ENCODE results near the gene TBX1.

Gene TBX1

GRCh38 chr22:19797086-19798002, 36.8 kb downstream of the TBX1 start:
- DNase-seq (ENCODE audit: low read depth in 3 of 3, low spot score in 1 of 3), result no peak

GRCh38 chr22:19798003-19798665, 37.6 kb downstream of the TBX1 start:
- no peak for DNase-seq (ENCODE audit: low read depth in 3 of 3, low spot score in 1 of 3)

DNA sequence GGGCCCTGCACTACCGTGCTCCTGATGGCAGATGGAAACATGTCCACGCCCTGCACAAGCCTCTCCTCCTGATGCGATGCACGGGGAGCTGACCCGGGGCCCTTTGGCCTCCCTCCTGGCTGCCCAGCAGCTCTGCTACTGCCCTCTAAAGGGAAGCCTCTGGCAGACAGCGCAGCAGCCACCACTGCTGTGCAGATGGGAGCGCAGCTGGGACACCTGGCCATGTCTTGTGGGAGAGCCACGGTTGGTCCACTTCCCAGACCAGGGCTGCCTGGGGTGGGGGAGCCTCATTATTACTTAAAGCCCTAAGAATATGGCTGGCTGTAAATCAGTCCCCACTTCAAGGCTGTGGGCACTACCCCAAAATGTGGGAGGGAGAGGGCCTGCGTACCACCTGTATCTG, 38.3 kb downstream of the TBX1 start:
- DNase-seq (ENCODE audit: low read depth in 3 of 3, low spot score in 1 of 3), result no peak

GRCh38 chr22:19799322-19800190, 39.0 kb downstream of the TBX1 start:
- no peak for DNase-seq (ENCODE audit: low read depth in 3 of 3, low spot score in 1 of 3)

- DNase-seq (ENCODE audit: low read depth in 3 of 3, low spot score in 1 of 3), result no peak
Measured at GRCh38 chr22:19800306-19800705, 39.7 kb downstream of the TBX1 start.

- no peak for DNase-seq (ENCODE audit: low read depth in 3 of 3, low spot score in 1 of 3)
Measured at GRCh38 chr22:19800761-19801244, 40.2 kb downstream of the TBX1 start.

- DNase-seq (ENCODE audit: low read depth in 3 of 3, low spot score in 1 of 3), result no peak
Measured at GRCh38 chr22:19801340-19802000, 40.9 kb downstream of the TBX1 start.

DNA sequence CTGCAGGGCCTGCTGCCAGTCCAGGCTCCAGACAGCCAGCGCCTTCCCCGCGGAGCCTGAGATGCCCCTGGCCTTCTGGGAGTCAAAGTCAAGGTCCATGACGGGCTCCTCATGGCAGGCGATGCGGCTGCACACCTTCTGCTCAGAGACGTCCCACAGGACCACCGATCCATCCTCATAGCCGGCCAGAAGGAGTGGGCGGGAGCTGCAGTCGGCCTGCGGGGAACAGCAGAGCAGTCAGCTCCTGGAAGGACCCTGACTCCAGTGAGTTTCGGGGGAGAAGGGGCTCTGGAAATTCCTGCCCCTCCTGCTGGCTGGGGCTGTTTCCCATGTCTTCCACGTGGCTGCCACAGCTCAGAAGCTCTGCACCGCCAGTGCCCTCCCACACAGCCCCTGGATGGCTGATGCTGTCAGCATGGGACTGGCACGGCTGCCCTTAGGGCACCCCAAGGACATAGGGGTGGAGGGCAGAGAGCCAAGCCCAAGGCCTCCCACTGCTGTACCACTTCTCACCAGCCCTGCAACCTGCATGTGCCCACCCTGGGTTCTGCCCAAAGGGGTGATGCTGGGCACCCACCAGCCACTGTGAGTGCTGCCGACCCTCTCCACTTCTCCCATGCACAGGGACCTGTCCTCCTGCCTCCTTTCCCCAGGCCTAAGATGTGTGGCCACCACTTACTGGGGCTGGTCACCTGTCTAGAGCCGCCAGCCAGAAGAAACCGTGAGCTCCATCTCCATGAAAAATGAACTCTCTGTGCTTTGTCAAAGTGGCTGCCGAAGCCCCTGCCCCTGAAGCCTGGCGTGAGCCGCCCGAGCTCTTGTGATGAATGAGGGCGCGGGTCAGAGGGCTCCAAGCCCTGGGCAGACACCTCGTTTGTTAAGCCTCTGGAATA, 41.7 kb downstream of the TBX1 start:
- DNase-seq (ENCODE audit: low read depth in 3 of 3, low spot score in 1 of 3), result no peak

- DNase-seq (ENCODE audit: low read depth in 3 of 3, low spot score in 1 of 3), result no peak
Measured at GRCh38 chr22:19802894-19803735, 42.5 kb downstream of the TBX1 start.

DNA sequence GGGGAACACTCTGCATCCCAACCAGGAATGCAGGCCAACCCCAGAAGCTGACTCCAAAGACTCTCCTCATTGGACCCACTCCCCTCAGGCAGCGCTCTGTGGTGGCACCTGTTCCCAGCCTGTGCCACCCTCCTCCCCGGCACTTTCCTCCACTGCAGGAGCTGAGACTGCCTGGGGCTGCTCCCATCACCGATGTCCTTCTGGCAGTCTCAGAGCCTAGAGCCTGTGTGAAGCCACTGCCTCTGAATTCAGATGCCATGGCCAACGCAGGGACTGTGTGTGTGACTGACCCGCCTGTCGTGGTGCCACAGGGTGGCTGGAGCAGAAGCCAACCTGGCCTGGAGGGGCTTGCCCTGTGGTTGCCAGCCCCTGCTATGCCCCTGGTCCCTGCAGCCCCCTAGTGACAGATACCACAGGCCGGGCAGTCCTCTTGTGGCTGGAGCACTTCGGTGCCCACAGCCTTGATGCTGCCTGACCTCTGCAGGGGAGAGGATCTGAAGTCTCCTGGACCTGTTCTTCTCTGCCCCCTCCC, 43.2 kb downstream of the TBX1 start:
- DNase-seq (ENCODE audit: low read depth in 3 of 3, low spot score in 1 of 3), result no peak

DNA sequence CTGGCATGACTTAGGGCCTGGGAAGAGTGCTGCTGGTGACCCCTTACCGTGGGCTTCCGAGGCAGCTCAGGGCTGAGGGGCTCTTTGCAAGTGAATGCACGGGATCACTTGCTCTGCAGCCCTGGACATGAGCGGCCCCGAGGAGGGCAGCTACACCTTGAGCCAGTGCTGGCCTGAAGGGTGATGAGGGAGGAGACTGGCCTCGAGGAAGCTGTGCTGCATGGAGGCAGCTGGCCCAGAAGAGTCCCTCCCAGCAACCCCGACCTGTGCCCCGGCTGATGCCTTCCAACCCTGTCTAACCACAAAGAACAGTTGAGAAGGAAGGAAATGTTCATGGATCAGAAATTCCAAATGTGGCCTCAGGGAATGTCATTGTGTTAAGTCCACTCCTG, 45.2 kb downstream of the TBX1 start:
- no peak for DNase-seq (ENCODE audit: low read depth in 3 of 3, low spot score in 1 of 3)

GRCh38 chr22:19806213-19807160, 45.9 kb downstream of the TBX1 start:
- DNase-seq (ENCODE audit: low read depth in 3 of 3, low spot score in 1 of 3), result no peak

DNA sequence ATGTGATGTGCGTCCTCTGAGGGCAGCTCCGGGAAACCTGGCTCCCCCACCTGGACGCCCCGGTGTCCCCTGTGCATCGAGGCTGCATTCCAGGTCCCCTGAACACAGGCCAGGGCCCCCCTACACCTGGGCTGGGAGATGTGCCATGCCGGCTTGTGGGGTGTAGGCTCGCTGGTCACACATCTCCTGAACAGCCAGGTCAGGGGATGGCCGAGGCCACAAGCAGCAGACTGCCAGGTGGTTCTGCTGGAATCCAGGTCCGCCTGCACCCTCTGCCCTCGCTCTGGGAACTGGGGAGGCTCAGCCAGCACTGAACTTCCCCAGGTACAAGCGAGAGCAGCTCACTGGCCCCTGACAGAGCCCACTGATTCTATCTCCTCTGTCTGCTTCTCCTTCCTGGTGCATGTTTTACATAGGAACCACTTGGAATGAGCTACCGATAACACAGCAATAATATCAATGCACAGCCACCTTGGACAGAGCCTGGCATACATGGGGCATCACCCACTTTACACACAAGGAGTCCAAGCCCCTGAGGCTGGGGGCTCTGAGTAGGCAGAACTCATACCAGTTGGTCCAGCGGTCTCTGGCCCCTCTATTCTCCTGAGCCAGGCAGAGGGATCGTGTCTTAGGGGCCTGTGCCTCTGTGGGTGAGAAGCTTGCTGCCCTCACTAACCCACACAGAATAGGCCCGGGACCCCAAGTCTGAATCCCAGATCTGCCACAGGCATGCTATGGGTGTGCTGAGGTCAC, 46.8 kb downstream of the TBX1 start:
- no peak for DNase-seq (ENCODE audit: low read depth in 3 of 3, low spot score in 1 of 3)

- DNase-seq (ENCODE audit: low read depth in 3 of 3, low spot score in 1 of 3), result no peak
Measured at GRCh38 chr22:19807914-19808872, 47.6 kb downstream of the TBX1 start.

GRCh38 chr22:19808873-19809478, 48.4 kb downstream of the TBX1 start:
- no peak for DNase-seq (ENCODE audit: low read depth in 3 of 3, low spot score in 1 of 3)
